Panc1 (cell line): ENCODE measurements around the gene CHSY1.

Experiments used
- CTCF ChIP-seq: fragments of 450-650 bp; IDR thresholded peaks from 2 replicates; pipeline ENCODE4 v1.5.1; 2017; ENCODE audit warnings: mild to moderate bottlenecking
- REST ChIP-seq, 2 experiments: IDR thresholded peaks; 2 replicates each; pipeline ENCODE4 v1.6.1; 2011 to 2012; ENCODE audit warnings: low read depth in 2 of 2, control low read depth in 1 of 2, low read length in 1 of 2, mild to moderate bottlenecking in 1 of 2, moderate library complexity in 1 of 2; ENCODE audit not compliant: insufficient read depth in 1 of 2
- SIN3A ChIP-seq: IDR thresholded peaks from 2 replicates; pipeline ENCODE4 v1.6.1; 2012; ENCODE audit warnings: low read depth, mild to moderate bottlenecking, low read length, moderate library complexity, borderline replicate concordance; ENCODE audit not compliant: insufficient read depth

- TF ChIP-seq CTCF: no peak
- TF ChIP-seq REST (IDR thresholded peaks at IDR 0.05; ENCODE audit: insufficient read depth in 1 of 2, low read depth in 2 of 2, low read length in 1 of 2): no peak
- TF ChIP-seq SIN3A: no peak
These were observed 988 bp upstream of the CHSY1 start for GRCh38 chr15:101252836-101253235.
